ENCODE measurements around the gene SMAD6. TPM values are rescaled to one million over a fixed set of nuclear protein-coding genes. Genes with fewer than 3 reads are reported as not detected.

SMAD6 gene
- total RNA-seq, 1 experiment from 2014 or later = 6.6 TPM

DNA sequence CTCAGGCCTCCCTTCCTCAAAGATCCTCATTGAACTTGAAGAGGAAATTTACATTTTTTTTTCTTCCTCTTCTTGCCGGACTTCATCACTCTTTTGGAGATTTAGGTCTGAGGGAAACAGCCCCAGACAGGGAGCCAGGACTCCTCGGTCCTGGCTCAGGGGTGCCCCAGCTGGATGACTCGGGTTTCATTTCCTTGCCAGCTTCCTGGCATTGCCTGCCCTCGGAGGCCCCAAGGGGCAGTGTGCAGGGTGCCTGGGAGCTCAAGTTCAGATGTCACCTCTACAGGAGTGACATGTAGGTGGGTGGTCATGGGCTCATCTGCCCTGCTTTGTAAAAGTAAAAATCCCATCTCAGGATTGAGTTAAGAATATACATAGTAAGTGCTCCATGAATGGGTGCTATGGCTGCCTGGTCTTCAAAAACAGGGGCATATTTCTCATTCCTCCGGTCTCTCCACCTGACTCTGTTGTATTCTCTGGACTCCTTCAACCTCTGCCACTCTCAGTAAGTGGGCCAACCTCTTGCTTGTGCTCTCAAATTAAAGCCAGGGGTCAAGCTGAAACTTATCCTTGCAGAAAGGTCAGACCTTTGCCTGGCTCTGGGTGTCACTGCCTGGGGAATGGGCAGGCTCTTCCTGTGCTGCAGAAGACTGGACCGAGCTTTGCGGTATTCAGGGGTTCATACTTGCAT, 51.8 kb downstream of the SMAD6 start:
- no peak overlapping the region for H3K4me3 ChIP-seq (replicated peaks in 1 of 2; ENCODE audit: low read depth in 1 of 2, low read length in 2 of 2)
- ATAC-seq = no peak
- ChIA-PET CTCF (no interaction called here), POLR2A (no interaction called here), RAD21 (ENCODE audit: low non-redundant PET in 1 of 2, low total read pairs in 2 of 2, uncharacterized antibody in 2 of 2, unreplicated experiment in 2 of 2) (no interaction called here)
- 0 out of 4 replicates have a peak, but pooled peaks cover 0 to 6% of the 10 kb centered on the region in 2 experiments for H3K36me3 ChIP-seq (ENCODE audit: control insufficient read depth in 1 of 2, insufficient read depth in 2 of 2, low read length in 2 of 2)
- H3K9me2 ChIP-seq (ENCODE audit: insufficient read depth) = no peaks in the 10 kb centered on the region
- DNase-seq (ENCODE audit: low read depth, low spot score) = no peak
- no peaks in the 10 kb centered on the region for H3K27me3 ChIP-seq (ENCODE audit: insufficient read depth, low read length)
- intact Hi-C loops (cut with micrococcal nuclease) = no loop called here
- no peaks in the 10 kb centered on the region for H4K20me1 ChIP-seq (ENCODE audit: insufficient read depth)
- peaks cover 50 to 53% of the 10 kb centered on the region in 2 experiments for H3K4me1 ChIP-seq (ENCODE audit: control insufficient read depth in 1 of 2, insufficient read depth in 2 of 2, low read length in 2 of 2)
- BruUV-seq (replicated peaks) = no TSS peak
- no peak overlapping the region for H3K4me2 ChIP-seq (ENCODE audit: low read length)
- no peak overlapping the region for H3K9ac ChIP-seq (ENCODE audit: low read length)
- H3K27ac ChIP-seq (ENCODE audit: low read depth, low read length) = no peak overlapping the region
- peaks cover 0 to 17% of the 10 kb centered on the region in 2 experiments; a peak in 2 of 4 replicates for H3K9me3 ChIP-seq (ENCODE audit: control insufficient read depth in 1 of 2, insufficient read depth in 1 of 2, low read depth in 1 of 2, low read length in 2 of 2)
- H2AFZ ChIP-seq (ENCODE audit: low read depth, low read length, poor library complexity, severe bottlenecking) = no peak overlapping the region
- TF ChIP-seq EGR1 (IDR thresholded peaks at IDR 0.05; ENCODE audit: low read depth) = no peak
- TF ChIP-seq EZH2 (IDR thresholded peaks at IDR 0.05) = no peak
- no peak for TF ChIP-seq ELF1 (IDR thresholded peaks at IDR 0.05; ENCODE audit: borderline replicate concordance, low read depth)
- no peak for TF ChIP-seq CTCF (IDR thresholded peaks at IDR 0.05 in 2 of 3, conservative IDR thresholded peaks at IDR 0.05 in 1 of 3; ENCODE audit: borderline replicate concordance in 1 of 3, insufficient read depth in 1 of 3, low read depth in 2 of 3, low read length in 2 of 3)
- H3K79me2 ChIP-seq (ENCODE audit: insufficient read depth, low read length) = no peaks in the 10 kb centered on the region

DNA sequence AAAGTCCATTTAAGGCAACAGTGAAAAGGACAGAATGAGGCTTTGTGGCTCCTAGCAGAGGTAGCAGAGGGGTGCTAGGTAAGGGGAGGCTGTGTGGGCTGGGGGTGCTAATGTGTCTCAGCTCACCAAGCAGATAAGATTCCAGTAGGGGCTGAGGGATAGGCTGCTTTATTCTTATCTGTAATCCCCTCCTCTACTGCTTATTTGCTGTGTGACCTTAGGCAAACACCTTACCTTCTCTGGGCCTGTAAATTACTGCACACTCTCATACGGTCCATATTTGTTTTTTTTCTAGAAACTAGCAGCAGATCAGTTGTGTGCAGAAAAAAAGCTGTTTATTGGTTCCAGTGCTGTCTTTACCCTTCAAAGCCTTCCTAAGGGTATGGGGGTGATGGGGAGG, 52.8 kb downstream of the SMAD6 start:
- Histone ChIP-seq H3K9me3 (ENCODE audit: control insufficient read depth in 1 of 2, insufficient read depth in 1 of 2, low read depth in 1 of 2, low read length in 2 of 2) (peaks cover 0 to 17% of the 10 kb centered on the region in 2 experiments; a peak in 2 of 4 replicates), H3K4me3 (replicated peaks in 1 of 2; ENCODE audit: low read depth in 1 of 2, low read length in 2 of 2) (no peak overlapping the region), H2AFZ (ENCODE audit: low read depth, low read length, poor library complexity, severe bottlenecking) (no peak overlapping the region), H3K27ac (ENCODE audit: low read depth, low read length) (no peak overlapping the region), H3K9ac (ENCODE audit: low read length) (no peak overlapping the region), H3K27me3 (ENCODE audit: insufficient read depth, low read length) (no peaks in the 10 kb centered on the region), H4K20me1 (ENCODE audit: insufficient read depth) (no peaks in the 10 kb centered on the region), H3K4me2 (ENCODE audit: low read length) (no peak overlapping the region), H3K4me1 (ENCODE audit: control insufficient read depth in 1 of 2, insufficient read depth in 2 of 2, low read length in 2 of 2) (peaks cover 41 to 44% of the 10 kb centered on the region in 2 experiments), H3K9me2 (ENCODE audit: insufficient read depth) (no peaks in the 10 kb centered on the region), H3K36me3 (ENCODE audit: control insufficient read depth in 1 of 2, insufficient read depth in 2 of 2, low read length in 2 of 2) (0 out of 4 replicates have a peak, but pooled peaks cover 0 to 6% of the 10 kb centered on the region in 2 experiments), H3K79me2 (ENCODE audit: insufficient read depth, low read length) (no peaks in the 10 kb centered on the region)
- DNase-seq (ENCODE audit: low read depth, low spot score) (no peak), ATAC-seq (no peak)
- ChIA-PET CTCF (no interaction called here), POLR2A (no interaction called here), RAD21 (ENCODE audit: low non-redundant PET in 1 of 2, low total read pairs in 2 of 2, uncharacterized antibody in 2 of 2, unreplicated experiment in 2 of 2) (no interaction called here)
- BruUV-seq (replicated peaks) = no TSS peak
- intact Hi-C loops (cut with micrococcal nuclease) = no loop called here
- TF ChIP-seq ZBTB33 (IDR thresholded peaks at IDR 0.05; ENCODE audit: extremely low read depth, insufficient replicate concordance, low read length) = no peak
- no peak for TF ChIP-seq SP1 (IDR thresholded peaks at IDR 0.05; ENCODE audit: low read depth)
- no peak for TF ChIP-seq ZFX (IDR thresholded peaks at IDR 0.05)
- no peak for TF ChIP-seq EGR1 (IDR thresholded peaks at IDR 0.05; ENCODE audit: low read depth)
- no peak for TF ChIP-seq ZNF274 (IDR thresholded peaks at IDR 0.05; ENCODE audit: low read depth, low read length)
- TF ChIP-seq POLR2A (IDR thresholded peaks at IDR 0.05; ENCODE audit: borderline replicate concordance, extremely low read depth, insufficient read depth, insufficient read length) = no peak
- no peak for TF ChIP-seq SIN3A (IDR thresholded peaks at IDR 0.05; ENCODE audit: low read depth)
- no peak for TF ChIP-seq EZH2 (IDR thresholded peaks at IDR 0.05)
- no peak for TF ChIP-seq FOSL1 (IDR thresholded peaks at IDR 0.05; ENCODE audit: low read depth)
- TF ChIP-seq SRF (IDR thresholded peaks at IDR 0.05; ENCODE audit: low read depth) = no peak
- no peak for TF ChIP-seq YY1 (IDR thresholded peaks at IDR 0.05; ENCODE audit: extremely low read depth, insufficient replicate concordance, low read depth, low read length)

Measured in HCT116 (cell line).